Measurements from ENCODE around the gene CRYBB1.

The CRYBB1 gene

GRCh38 chr22:26552466-26552865, 65.4 kb downstream of the CRYBB1 start:
- in situ Hi-C loops (cut with MboI; ENCODE audit: low sequenced_read_pairs, unreplicated experiment) = no loop called here
- TF ChIP-seq, protein P1, sequence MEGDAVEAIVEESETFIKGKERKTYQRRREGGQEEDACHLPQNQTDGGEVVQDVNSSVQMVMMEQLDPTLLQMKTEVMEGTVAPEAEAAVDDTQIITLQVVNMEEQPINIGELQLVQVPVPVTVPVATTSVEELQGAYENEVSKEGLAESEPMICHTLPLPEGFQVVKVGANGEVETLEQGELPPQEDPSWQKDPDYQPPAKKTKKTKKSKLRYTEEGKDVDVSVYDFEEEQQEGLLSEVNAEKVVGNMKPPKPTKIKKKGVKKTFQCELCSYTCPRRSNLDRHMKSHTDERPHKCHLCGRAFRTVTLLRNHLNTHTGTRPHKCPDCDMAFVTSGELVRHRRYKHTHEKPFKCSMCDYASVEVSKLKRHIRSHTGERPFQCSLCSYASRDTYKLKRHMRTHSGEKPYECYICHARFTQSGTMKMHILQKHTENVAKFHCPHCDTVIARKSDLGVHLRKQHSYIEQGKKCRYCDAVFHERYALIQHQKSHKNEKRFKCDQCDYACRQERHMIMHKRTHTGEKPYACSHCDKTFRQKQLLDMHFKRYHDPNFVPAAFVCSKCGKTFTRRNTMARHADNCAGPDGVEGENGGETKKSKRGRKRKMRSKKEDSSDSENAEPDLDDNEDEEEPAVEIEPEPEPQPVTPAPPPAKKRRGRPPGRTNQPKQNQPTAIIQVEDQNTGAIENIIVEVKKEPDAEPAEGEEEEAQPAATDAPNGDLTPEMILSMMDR (IDR thresholded peaks at IDR 0.05; ENCODE audit: borderline replicate concordance, control extremely low read depth, extremely low read depth, insufficient read depth, missing control alignments) = no peak
- DNase-seq (ENCODE audit: low spot score) = no peak

DNA sequence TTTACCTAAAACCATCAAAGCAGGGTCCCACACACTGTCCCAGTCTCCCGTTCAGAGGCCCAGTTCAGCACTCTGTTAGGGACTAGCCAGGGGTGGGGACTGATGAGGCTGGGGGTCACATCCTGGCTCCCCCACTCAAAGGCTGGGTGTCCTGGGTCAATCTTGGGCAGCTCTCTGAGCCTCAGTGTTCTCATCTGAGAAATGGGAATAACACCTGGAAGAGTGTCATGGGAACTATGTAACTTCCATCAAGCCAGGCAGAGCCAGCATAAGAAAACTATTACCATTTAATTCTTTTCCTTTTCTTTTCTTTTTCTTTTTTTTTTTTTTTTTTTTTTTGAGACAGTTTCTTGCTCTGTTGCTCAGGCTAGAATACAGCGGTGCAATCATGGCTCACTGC, 66.3 kb downstream of the CRYBB1 start:
- in situ Hi-C loops (cut with MboI; ENCODE audit: low sequenced_read_pairs, unreplicated experiment) = no loop called here
- TF ChIP-seq, protein P1 (IDR thresholded peaks at IDR 0.05; ENCODE audit: borderline replicate concordance, control extremely low read depth, extremely low read depth, insufficient read depth, missing control alignments) = no peak
- no peak for DNase-seq (ENCODE audit: low spot score)

DNA sequence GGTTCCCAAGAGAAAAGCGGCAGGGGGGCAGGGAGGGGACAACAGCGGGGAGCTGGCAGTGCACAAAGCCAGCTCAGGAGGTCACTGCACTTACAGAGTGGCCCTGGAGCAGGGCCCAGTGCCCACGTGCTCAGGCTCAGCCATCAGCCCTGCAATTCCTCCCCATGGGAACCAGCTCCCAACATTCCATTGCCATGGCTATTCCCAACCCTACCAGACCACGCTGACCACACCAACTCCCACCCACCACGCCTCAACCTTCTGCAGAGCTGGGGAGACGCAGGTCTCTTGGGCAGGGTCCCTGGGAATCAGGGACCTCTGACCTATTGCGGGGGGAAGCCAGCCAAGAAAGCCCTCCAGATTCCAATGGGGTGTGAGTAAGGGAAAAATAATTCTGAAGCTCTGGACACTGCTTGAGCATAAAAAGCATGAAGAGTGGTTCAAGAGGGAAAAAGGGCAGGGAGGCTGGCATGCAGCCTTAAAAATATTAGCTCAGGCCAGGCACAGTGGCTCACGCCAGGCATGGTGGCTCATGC, 67.3 kb downstream of the CRYBB1 start:
- TF ChIP-seq, protein P1 (IDR thresholded peaks at IDR 0.05; ENCODE audit: borderline replicate concordance, control extremely low read depth, extremely low read depth, insufficient read depth, missing control alignments) = no peak
- in situ Hi-C loops (cut with MboI; ENCODE audit: low sequenced_read_pairs, unreplicated experiment) = no loop called here
- DNase-seq (ENCODE audit: low spot score) = no peak

DNA sequence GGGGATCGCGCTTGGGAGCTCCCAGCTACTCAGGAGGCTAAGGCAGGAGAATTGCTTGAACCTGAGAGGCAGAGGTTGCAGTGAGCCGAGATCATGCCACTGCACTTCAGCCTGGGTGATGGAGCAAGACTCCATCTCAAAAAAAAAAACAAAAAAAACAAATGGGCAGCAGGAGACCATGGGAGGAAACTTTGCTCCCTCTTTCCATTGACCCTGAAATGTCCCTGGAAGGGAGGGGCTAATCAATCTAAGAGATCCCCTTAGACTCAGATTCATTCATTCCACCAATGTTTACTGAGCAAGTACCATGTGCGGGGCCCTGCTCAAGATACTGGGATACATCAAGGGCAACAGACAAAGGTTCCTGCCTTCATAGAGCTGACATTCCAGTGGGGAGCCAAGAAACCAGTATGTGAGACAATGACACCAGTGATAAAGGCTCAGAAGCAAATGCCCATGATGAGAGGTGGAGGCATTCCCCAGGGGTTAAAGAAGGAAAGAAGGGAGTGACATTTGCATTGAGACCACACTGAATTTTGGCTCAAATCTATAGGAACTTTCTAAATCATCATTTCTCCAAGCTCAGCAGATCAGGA, 67.8 kb downstream of the CRYBB1 start:
- in situ Hi-C loops (cut with MboI; ENCODE audit: low sequenced_read_pairs, unreplicated experiment) = no loop called here
- DNase-seq (ENCODE audit: low spot score) = no peak
- TF ChIP-seq, protein P1 (IDR thresholded peaks at IDR 0.05; ENCODE audit: borderline replicate concordance, control extremely low read depth, extremely low read depth, insufficient read depth, missing control alignments) = no peak
